ENCODE results near the gene MST1. TPM values are rescaled to one million over a fixed set of nuclear protein-coding genes. Genes with fewer than 3 reads are reported as not detected.

MST1 gene
- total and polyA plus RNA-seq, 9 of the 15 experiments (the other 6 are each of a cell fraction or from before 2014, with no cell fraction given), result 0.08 to 1.8 (median 0.40) TPM

DNA sequence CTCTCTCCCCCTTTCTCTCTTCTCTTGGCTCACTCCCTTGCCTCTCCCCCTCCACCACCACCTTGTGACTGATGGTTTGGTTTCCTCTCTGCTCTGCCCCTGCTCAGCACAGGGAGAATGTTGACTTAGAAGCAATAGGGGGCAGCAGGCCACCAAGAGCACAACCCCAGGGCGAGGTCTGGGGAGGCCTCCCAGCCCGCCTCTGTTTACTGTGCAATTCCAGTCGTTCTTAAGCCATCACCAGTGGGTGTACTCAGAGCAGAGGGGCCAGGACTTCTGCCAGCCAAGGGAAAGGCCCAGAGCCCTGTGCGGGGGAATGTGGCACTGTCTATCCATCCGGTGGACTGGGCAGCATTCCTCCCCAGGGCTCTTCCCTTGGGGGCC is 20.9 kb downstream of the MST1 start:
- H3K27ac ChIP-seq (ENCODE audit: extremely low read depth, low read depth, low read length), result no peak overlapping the region
- WGBS (ENCODE audit: insufficient coverage, low coverage, missing lambda C conversion rate), result 22% methylated on average over 4 of the region's 5 CpGs
- no peaks in the 10 kb centered on the region for H3K36me3 ChIP-seq (ENCODE audit: control insufficient read depth, insufficient read depth, low read length)

More for the DNA sequence above, 20.9 kb downstream of the MST1 start:
- Histone ChIP-seq H4K20me1 (replicated peaks; ENCODE audit: control insufficient read depth, insufficient read depth, low read length) (no peaks in the 10 kb centered on the region; the same call in 1 of the 2 replicates), H3K9me1 (ENCODE audit: control insufficient read depth, insufficient read depth, low read length) (no peaks in the 10 kb centered on the region), H3K9me3 (replicated peaks; ENCODE audit: control insufficient read depth, insufficient read depth, low read depth, low read length) (no peaks in the 10 kb centered on the region), H3K4me2 (ENCODE audit: insufficient read depth, low read length) (no peak overlapping the region), H3K79me2 (ENCODE audit: control insufficient read depth, insufficient read depth, low read length) (peaks cover 5% of the 10 kb centered on the region), H3K4me1 (replicated peaks in 1 of 2; ENCODE audit: control insufficient read depth in 2 of 2, insufficient read depth in 2 of 2, low read length in 2 of 2) (peaks cover 11 to 12% of the 10 kb centered on the region in 2 experiments; a peak in 4 of 5 replicates), H2AFZ (ENCODE audit: low read depth, low read length) (no peak overlapping the region), H3K9ac (ENCODE audit: insufficient read depth in 1 of 2, low read depth in 2 of 2, low read length in 2 of 2) (peak overlapping the region in 1 of 2 experiments; percentile 76; a peak in 1 of 4 replicates), H3K27me3 (ENCODE audit: control insufficient read depth in 2 of 2, insufficient read depth in 2 of 2, low read length in 2 of 2) (no peaks in the 10 kb centered on the region), H3K4me3 (no peak overlapping the region)
- intact Hi-C loops (cut with micrococcal nuclease) (no loop called here), in situ Hi-C loops (cut with MboI) (loop anchor here (10.0 kb wide), 1 partner anchor 104 kb away; no protein-coding TSS in a partner anchor)
- FAIRE-seq, result peak; percentile 44
- TF ChIP-seq, protein P1, sequence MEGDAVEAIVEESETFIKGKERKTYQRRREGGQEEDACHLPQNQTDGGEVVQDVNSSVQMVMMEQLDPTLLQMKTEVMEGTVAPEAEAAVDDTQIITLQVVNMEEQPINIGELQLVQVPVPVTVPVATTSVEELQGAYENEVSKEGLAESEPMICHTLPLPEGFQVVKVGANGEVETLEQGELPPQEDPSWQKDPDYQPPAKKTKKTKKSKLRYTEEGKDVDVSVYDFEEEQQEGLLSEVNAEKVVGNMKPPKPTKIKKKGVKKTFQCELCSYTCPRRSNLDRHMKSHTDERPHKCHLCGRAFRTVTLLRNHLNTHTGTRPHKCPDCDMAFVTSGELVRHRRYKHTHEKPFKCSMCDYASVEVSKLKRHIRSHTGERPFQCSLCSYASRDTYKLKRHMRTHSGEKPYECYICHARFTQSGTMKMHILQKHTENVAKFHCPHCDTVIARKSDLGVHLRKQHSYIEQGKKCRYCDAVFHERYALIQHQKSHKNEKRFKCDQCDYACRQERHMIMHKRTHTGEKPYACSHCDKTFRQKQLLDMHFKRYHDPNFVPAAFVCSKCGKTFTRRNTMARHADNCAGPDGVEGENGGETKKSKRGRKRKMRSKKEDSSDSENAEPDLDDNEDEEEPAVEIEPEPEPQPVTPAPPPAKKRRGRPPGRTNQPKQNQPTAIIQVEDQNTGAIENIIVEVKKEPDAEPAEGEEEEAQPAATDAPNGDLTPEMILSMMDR (IDR thresholded peaks at IDR 0.05 in 2 of 3, conservative IDR thresholded peaks at IDR 0.05 in 1 of 3; ENCODE audit: insufficient read depth in 2 of 3, low read depth in 1 of 3, low read length in 3 of 3), result peak; percentile 10 to 28 (median 15); a peak in 2 of 6 replicates
- TF ChIP-seq EP400 (IDR thresholded peaks at IDR 0.05) (no peak), PHF21A (IDR thresholded peaks at IDR 0.05; ENCODE audit: borderline replicate concordance, low read depth) (no peak), SMAD4 (CRISPR knock-in tag; conservative IDR thresholded peaks at IDR 0.05) (no peak)
- POLR2A ChIA-PET, result interaction anchor here (1.0 kb wide), 1 partner anchor 8 kb away, joined by 3 read pairs; no protein-coding TSS in a partner anchor
- DNase-seq (ENCODE audit: extremely low read depth in 1 of 4, low spot score in 3 of 4), result peak in 2 of 4 experiments; percentile 31 to 32
- CTCF ChIA-PET (ENCODE audit: low intra/inter-chr PET ratio), result no interaction called here
- no TSS peak for BruUV-seq (replicated peaks)
- peak; percentile 46 for ATAC-seq
